Thymus (tissue), 11 donors: Measurements from ENCODE around the gene KCMF1. TPM values are rescaled to one million over a fixed set of nuclear protein-coding genes. Genes with fewer than 3 reads are reported as not detected.

Experiments used
- DNase-seq, 9 donors: peaks; one replicate each; pipeline ENCODE4 v3.0.0-alpha.2; 2013; ENCODE audit warnings: low spot score in 9 of 9, low read depth in 6 of 9, missing footprints in 1 of 9
- H3K27ac ChIP-seq, 2 donors: one replicate each; pipeline ENCODE4 v1.5.1; 2013; ENCODE audit warnings: control low read depth in 1 of 2, low read depth in 1 of 2, low read length in 1 of 2, mild to moderate bottlenecking in 1 of 2, moderate library complexity in 1 of 2
- H3K27me3 ChIP-seq, 2 donors: one replicate each; pipeline ENCODE4 v1.5.1; 2013; ENCODE audit warnings: low read length in 1 of 2; ENCODE audit not compliant: control insufficient read depth in 2 of 2, insufficient read depth in 1 of 2
- H3K36me3 ChIP-seq, 2 donors: one replicate each; pipeline ENCODE4 v1.5.1; 2013; ENCODE audit warnings: low read length in 1 of 2, mild to moderate bottlenecking in 1 of 2, moderate library complexity in 1 of 2; ENCODE audit not compliant: control insufficient read depth in 2 of 2, insufficient read depth in 2 of 2
- H3K4me1 ChIP-seq, 2 donors: one replicate each; pipeline ENCODE4 v1.5.1; 2013; ENCODE audit warnings: low read length in 2 of 2; ENCODE audit not compliant: control insufficient read depth in 2 of 2, insufficient read depth in 2 of 2
- H3K4me3 ChIP-seq, 2 donors: one replicate each; pipeline ENCODE4 v1.5.1; 2013; ENCODE audit warnings: low read length in 2 of 2, control low read depth in 1 of 2, mild to moderate bottlenecking in 1 of 2
- H3K9me3 ChIP-seq, 2 donors: one replicate each; pipeline ENCODE4 v1.5.1; 2013; ENCODE audit warnings: low read length in 1 of 2, mild to moderate bottlenecking in 1 of 2; ENCODE audit not compliant: control insufficient read depth in 2 of 2, insufficient read depth in 1 of 2
- WGBS: extraction: QIAGEN DNeasy Blood & Tissue Kit; methylation state at CpG from one replicate; pipeline ENCODE4 v1.1.7; 2013; 5-methylcytosine and 5-hydroxymethylcytosine counted together
- polyA plus RNA-seq: library from polyadenylated mRNA; stranded (reverse); fragments of 200-250 nt; gene quantifications from one replicate; pipeline ENCODE4 v1.2.3, GENCODE V29; 2013
- total RNA-seq: library from RNA; stranded (reverse); fragments of 120-200 nt; gene quantifications from one replicate; pipeline ENCODE4 v1.2.4, GENCODE V29; 2013
- donor health status: healthy.

Gene KCMF1
- total and polyA plus RNA-seq, 2 donors: 32.5 to 32.6 TPM

GRCh38 chr2:84969511-84970209 lies 1.3 kb upstream of the KCMF1 start:
- peak in 6 of 9 donors; percentile 13 to 56 (median 30) for DNase-seq
- Histone ChIP-seq H3K36me3 (peaks cover 9 to 13% of the 10 kb centered on the region in 2 donors), H3K27me3 (no peaks in the 10 kb centered on the region), H3K27ac (peak overlapping the region; percentile 77 to 90), H3K9me3 (no peaks in the 10 kb centered on the region), H3K4me3 (peak overlapping the region; percentile 95 to 98), H3K4me1 (peaks cover 7 to 9% of the 10 kb centered on the region in 2 donors)
- 3% methylated on average over 10 of the region's 10 CpGs for WGBS

DNA sequence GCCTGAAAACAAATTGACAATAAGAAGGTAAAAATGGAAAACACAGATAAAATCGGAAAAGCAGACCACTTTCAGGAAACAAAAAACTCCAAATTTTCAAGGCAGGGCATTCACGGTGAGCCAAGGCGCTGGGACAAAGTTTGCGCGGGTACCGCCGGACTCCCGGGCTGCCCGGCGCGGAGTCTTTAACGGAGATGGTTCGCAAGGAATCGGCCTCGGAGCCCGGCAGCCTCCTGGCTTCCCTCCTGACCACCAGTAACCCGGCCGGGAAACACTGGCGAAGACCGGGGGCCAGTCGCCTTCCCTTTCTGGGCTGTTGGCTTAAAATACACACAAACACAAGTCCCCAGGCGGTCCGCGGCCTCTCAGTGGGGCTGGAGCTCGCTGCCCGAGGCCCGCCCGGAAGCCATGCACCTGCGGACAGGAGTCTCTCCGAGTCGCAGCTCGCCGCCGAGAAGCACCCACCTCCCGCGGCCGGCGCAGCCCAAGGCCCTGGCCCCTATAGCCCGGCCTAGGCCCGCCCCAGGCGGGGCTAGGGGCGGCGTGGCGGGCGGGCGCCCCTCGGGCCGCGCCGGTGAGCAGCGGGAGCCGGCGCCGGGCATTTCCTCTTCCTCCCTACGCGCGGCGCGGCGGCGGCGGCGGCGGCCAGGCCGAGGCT lies 622 bp upstream of the KCMF1 start:
- Histone ChIP-seq H3K27me3 (no peaks in the 10 kb centered on the region), H3K4me1 (peaks cover 7 to 9% of the 10 kb centered on the region in 2 donors), H3K36me3 (peaks cover 9% of the 10 kb centered on the region in 2 donors), H3K4me3 (peak overlapping the region; percentile 95 to 98), H3K27ac (peak overlapping the region; percentile 77 to 90), H3K9me3 (no peaks in the 10 kb centered on the region)
- peak in 8 of 9 donors; percentile 21 to 67 (median 42) for DNase-seq
- WGBS: under 1% methylated on average over 65 of the region's 65 CpGs

- H3K27me3 ChIP-seq: no peaks in the 10 kb centered on the region
- peak in 8 of 9 donors; percentile 12 to 81 (median 50) for DNase-seq
- H3K36me3 ChIP-seq: peaks cover 3% of the 10 kb centered on the region in 2 donors
- H3K27ac ChIP-seq: peak overlapping the region; percentile 59 to 77
- WGBS: under 1% methylated on average over 99 of the region's 99 CpGs
- peak overlapping the region; percentile 54 to 98 for H3K4me3 ChIP-seq
- H3K9me3 ChIP-seq: no peaks in the 10 kb centered on the region
- peaks cover 7 to 9% of the 10 kb centered on the region in 2 donors for H3K4me1 ChIP-seq
Measured at GRCh38 chr2:84971510-84972206, 697 bp downstream of the KCMF1 start.

DNA sequence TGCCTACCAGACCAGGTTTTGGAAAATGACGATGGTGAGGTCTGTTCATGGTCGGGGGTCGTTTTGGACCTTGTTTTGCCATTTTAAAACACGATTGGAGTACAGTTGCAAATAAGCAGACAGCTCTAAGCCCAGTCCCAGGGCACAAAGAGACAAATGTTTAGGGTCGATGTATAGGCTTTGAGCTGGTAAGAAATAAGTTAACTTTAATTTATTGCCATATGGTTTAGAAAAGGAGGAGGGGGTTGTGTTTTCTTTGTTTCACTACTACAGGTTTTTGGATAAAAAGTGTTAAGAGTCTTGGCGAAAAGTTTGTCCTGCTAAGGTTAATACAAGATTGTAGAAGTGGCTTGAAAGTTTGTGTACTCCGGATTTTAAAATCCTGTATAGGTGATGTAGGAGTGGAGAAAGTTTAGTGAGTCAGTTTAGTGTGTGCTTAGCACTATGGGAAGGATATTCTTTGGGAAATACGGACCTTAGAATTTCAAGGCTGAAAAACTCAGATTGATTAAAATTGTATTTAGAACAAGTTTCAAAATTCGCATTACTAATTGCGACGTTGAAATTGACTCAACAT lies 1.3 kb downstream of the KCMF1 start:
- H3K27me3 ChIP-seq: no peaks in the 10 kb centered on the region
- no peaks in the 10 kb centered on the region for H3K9me3 ChIP-seq
- H3K27ac ChIP-seq: peak overlapping the region; percentile 59 to 77
- DNase-seq: peak in 2 of 9 donors; percentile 26 to 39
- peaks cover 7 to 9% of the 10 kb centered on the region in 2 donors for H3K4me1 ChIP-seq
- H3K36me3 ChIP-seq: peaks cover 0 to 3% of the 10 kb centered on the region in 2 donors
- H3K4me3 ChIP-seq: peak overlapping the region; percentile 54 to 98
- WGBS: 24% methylated on average over 11 of the region's 11 CpGs

GRCh38 chr2:84972932-84973331 lies 2.0 kb downstream of the KCMF1 start:
- WGBS: 49% methylated on average over 4 of the region's 4 CpGs
- H3K4me3 ChIP-seq: peak overlapping the region in 1 of 2 donors; percentile 98
- peak in 1 of 9 donors; percentile 19 for DNase-seq
- H3K27me3 ChIP-seq: no peaks in the 10 kb centered on the region
- H3K36me3 ChIP-seq: peaks cover 0 to 3% of the 10 kb centered on the region in 2 donors
- peak overlapping the region in 1 of 2 donors; percentile 7 for H3K27ac ChIP-seq
- no peaks in the 10 kb centered on the region for H3K9me3 ChIP-seq
- peaks cover 7 to 9% of the 10 kb centered on the region in 2 donors for H3K4me1 ChIP-seq

- Histone ChIP-seq H3K9me3 (no peaks in the 10 kb centered on the region), H3K36me3 (no peaks in the 10 kb centered on the region), H3K4me1 (no peaks in the 10 kb centered on the region), H3K4me3 (no peak overlapping the region), H3K27ac (no peak overlapping the region), H3K27me3 (no peaks in the 10 kb centered on the region)
- 96% methylated on average over 6 of the region's 6 CpGs for WGBS
- DNase-seq: no peak
Measured at GRCh38 chr2:84980263-84980983, 9.5 kb downstream of the KCMF1 start.

DNA sequence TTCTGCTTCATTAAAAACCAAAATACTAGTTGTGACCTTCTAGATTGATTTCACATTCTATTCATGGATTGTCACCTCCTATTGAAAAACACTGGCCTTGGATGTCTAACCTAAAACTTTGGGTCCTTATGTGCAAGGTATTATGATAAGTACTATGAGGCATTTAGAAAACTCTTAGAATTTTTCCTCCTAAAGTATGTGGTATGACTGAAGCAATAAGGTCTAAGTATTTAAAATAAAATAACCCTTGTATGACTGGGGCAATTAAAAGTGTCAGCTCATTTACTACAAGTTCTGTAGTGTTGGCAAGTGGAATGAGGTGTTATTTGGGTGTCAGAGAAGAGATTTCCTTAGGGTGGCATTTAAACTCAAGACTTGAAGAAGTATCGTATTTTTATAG lies 15.1 kb downstream of the KCMF1 start:
- H3K36me3 ChIP-seq: no peaks in the 10 kb centered on the region
- 95% methylated on average over 1 of the region's 1 CpG for WGBS
- H3K4me1 ChIP-seq: peaks cover 0 to 6% of the 10 kb centered on the region in 2 donors
- H3K9me3 ChIP-seq: no peaks in the 10 kb centered on the region
- H3K4me3 ChIP-seq: no peak overlapping the region
- DNase-seq: no peak
- H3K27ac ChIP-seq: no peak overlapping the region
- H3K27me3 ChIP-seq: no peaks in the 10 kb centered on the region

DNA sequence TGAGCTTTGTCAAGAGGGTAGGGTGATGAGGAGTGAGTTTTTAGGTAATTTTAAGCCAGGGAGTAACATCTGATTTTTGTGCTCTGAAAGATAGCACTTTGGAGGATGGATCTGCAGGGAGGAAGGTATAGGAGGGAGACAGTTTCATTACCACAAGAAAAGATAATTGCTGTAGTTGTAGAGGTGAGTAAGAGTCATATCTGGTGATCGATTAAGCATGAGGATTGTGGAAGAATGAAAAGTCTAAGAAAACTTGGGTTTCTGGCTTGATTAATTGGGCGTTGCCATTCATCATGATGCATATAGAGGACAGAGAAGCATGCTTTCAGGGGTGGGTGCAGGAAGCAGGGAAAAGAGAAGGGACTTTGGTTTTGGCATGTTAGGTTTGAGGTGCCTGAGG lies 18.5 kb downstream of the KCMF1 start:
- Histone ChIP-seq H3K36me3 (peaks cover 0 to 6% of the 10 kb centered on the region in 2 donors), H3K4me3 (no peak overlapping the region), H3K27me3 (no peaks in the 10 kb centered on the region), H3K9me3 (no peaks in the 10 kb centered on the region), H3K27ac (no peak overlapping the region), H3K4me1 (peaks cover 0 to 6% of the 10 kb centered on the region in 2 donors)
- 98% methylated on average over 2 of the region's 2 CpGs for WGBS
- no peak for DNase-seq
